Activated T-cell treated with anti-CD3 and anti-CD28 coated beads for 24 hours (primary cell): ENCODE results near the gene MYCBPAP.

ENCODE experiments used
- DNase-seq: peaks from one replicate; pipeline ENCODE4 v3.0.0-alpha.2; 2020; ENCODE audit warnings: low read depth

MYCBPAP gene

GRCh38 chr17:50576864-50577263, 68.6 kb downstream of the MYCBPAP start:
- no peak for DNase-seq

GRCh38 chr17:50577451-50577954, 69.3 kb downstream of the MYCBPAP start:
- DNase-seq = no peak

- DNase-seq = no peak
Observed at GRCh38 chr17:50578173-50578572, 69.9 kb downstream of the MYCBPAP start.

GRCh38 chr17:50579399-50579798, 71.2 kb downstream of the MYCBPAP start:
- DNase-seq = no peak

GRCh38 chr17:50580646-50581045, 72.4 kb downstream of the MYCBPAP start:
- DNase-seq = no peak
